Cortex of kidney (tissue), 1 donor: ENCODE data around the gene MRPL44.
"Not testable (repeated sequence)": the region's sequence is repeated elsewhere in the genome, so short reads cannot be mapped to it uniquely, and the experiment has no call there.

Experiments
- DNase-seq: peaks from one replicate; lab custom pipeline; 2025; lab: John Stamatoyannopoulos, UW

The MRPL44 gene

DNA sequence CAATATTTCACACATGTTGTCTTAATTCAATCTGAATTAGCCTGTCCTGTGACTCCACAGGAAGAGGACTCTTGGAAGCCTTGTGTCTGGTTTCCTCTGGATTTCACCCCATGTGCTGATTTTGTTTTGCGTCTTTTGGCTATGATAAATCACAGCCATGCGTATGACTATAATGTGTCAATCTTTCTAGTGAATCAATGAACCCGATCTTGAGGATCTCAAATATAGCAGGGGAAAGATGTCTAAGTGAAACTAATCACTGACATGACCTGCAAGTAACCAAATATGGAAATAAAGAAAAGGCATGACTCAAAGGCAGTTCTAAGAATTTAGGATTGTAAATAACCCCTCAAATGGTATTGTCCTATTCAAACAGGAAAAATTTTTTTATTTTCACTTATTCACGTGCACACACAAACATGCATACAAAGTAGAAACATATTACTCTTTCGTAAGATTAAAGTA lies 20.4 kb upstream of the MRPL44 start:
- DNase-seq: no peak

DNA sequence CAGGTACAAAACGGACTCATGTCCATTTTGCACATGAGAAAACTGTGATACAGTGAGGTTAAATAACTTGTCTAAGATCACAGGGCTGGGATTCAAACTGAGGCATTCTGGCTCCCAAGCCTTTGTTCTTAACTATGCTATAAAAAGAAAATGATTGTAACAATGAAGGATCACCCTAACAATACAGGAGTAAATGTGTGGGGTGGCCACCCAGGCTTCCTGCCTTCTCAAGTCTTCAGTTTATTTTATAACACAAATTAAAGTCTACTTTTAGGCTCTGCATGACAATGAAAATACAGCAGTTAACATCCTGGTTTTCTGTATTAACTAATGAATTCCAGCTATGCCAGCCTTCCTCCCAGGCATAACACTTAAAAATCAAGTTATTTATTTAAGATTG lies 19.7 kb upstream of the MRPL44 start:
- no peak for DNase-seq

- DNase-seq: not testable (repeated sequence)
These were observed 17.8 kb upstream of the MRPL44 start for GRCh38 chr2:223939438-223939837.

DNA sequence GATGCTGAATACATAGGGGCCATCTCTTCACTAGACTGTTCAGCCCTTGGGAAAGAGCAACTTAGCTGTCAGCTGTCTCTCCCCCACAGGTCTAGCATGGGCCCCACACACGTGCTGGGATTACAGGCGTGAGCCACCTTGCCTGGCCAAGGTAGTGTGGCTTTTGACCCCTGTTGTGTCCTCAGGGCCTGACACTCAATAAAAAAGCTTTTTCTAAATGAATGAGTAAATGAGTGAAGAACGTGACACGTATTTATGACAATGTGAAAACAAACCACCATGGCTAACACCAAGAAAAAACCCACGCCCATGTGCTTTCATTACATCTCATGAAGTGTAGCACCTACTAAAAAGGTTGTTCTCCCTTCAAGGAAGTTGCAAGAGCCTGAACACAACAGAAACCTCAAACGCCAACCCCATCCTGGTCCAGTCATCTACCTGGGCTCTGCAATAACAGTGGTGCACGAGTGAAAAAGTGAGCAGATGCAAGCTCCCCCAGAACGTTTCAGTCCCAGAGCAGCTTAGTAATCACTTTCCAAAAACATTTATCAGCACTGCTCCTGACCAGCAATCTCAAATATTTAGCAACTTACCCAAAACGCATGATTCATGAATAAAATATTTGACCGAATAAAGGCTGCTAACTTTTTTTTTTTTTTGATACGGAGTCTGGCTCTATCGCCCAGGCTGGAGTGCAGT lies 15.5 kb upstream of the MRPL44 start:
- DNase-seq: no peak

GRCh38 chr2:223943135-223943534 lies 14.1 kb upstream of the MRPL44 start:
- no peak for DNase-seq

GRCh38 chr2:223943561-223944008 lies 13.7 kb upstream of the MRPL44 start:
- no peak for DNase-seq

DNA sequence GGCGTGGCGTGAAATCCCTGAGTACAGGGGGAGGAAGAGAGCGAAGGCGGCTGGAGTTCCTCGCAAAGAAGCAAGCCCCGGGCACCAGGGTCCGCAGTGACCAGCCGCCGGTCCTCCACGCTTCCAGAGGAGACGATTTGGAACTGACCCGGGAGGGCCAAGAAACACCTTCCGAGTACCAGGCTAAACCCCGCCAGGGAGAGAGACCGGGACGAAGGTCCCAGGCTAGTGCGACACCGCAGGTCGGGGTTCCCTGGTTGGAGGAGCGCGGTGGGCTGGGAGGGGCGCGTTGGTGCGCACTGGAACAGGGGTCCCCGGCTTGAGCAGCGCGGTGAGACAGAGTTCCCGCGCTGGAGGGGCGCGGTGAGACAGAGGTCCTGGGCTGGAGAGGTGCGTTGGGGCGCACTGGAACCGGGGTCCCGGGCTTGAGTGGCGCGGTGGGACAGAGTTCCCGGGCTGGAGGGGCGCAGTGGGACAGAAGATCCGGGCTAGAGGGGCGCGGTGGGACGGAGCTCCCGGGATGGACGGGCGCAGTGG lies 13.0 kb upstream of the MRPL44 start:
- DNase-seq: no peak

GRCh38 chr2:223944703-223945531 lies 12.3 kb upstream of the MRPL44 start, which contains the start of gene WDFY1:
Gene WDFY1 (minus strand): TSS chr2:223945335. CDS start chr2:223945284, 51 bp downstream.
- DNase-seq: peak; percentile 33

- DNase-seq: no peak
These were observed 11.5 kb upstream of the MRPL44 start for GRCh38 chr2:223945755-223946154.

- DNase-seq: no peak
These were observed 9.5 kb upstream of the MRPL44 start for GRCh38 chr2:223947711-223948205.

GRCh38 chr2:223949241-223949840 lies 7.9 kb upstream of the MRPL44 start:
- no peak for DNase-seq

DNA sequence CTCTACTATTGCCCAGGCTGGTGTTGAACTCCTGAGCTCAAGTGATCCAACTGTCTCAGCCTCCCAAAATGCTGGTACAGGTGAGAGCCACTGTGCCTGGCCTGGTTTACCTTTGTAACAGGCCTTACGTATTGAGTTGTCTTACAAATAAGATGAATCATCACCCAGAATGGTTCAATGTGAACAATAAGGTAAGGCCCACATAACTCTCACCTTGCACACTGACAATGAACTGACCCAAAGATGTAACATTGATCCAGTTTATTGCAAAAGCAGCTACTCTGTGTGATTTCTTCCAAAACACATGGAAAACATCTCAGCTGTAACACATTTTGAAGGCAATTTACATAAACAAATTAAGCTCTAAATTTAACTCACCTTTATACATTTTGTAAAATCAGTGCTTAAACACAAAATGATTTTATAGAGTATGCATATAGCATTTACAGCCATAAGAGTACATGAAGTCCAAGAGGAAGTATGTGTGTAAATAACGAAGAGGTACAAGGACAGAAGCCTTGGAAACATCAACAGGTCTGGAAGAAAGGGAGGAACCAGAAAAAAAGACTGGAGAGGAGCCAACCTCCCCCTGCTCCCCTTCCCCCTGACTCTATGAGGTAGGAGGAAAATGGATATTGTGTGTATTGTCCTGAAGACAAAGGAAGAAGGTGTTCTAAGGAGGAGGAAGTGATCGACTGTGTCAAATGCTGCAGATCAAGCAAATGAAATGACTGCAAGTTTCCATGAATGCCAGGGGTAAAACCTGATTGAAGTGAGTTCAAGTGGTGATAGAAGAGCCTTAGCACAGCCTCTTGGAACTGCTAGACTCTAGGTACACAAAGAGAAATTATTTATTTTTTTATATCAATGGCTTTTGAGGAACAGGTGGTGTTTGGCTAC lies 6.6 kb upstream of the MRPL44 start:
- no peak for DNase-seq

GRCh38 chr2:223952280-223952968 lies 4.8 kb upstream of the MRPL44 start:
- DNase-seq: no peak

DNA sequence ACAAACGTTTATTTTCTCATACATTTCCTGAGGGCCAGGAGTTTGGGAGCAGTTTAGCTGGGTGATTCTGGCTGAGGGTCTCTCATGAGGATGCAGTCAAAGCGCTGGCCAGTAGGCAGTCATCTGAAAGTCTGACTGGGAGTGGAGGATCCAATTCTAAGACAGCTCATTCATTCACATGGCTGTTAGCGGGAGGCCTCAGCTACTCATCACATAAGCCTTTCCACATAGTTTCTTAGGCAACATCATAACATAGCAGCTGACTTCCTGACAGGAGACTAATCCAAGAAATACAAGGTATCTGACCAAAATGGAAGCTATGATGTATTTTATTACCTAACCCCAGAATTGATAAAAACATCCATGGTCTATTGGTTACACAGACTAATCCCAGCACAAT lies 2.9 kb upstream of the MRPL44 start:
- no peak for DNase-seq

- DNase-seq: no peak
These were observed 963 bp upstream of the MRPL44 start for GRCh38 chr2:223956300-223956699.

GRCh38 chr2:223959688-223960087 lies 2.4 kb downstream of the MRPL44 start:
- DNase-seq: no peak

GRCh38 chr2:223967981-223968380 lies 10.7 kb downstream of the MRPL44 start:
- DNase-seq: no peak

GRCh38 chr2:223969315-223969714 lies 12.1 kb downstream of the MRPL44 start:
- no peak for DNase-seq

DNA sequence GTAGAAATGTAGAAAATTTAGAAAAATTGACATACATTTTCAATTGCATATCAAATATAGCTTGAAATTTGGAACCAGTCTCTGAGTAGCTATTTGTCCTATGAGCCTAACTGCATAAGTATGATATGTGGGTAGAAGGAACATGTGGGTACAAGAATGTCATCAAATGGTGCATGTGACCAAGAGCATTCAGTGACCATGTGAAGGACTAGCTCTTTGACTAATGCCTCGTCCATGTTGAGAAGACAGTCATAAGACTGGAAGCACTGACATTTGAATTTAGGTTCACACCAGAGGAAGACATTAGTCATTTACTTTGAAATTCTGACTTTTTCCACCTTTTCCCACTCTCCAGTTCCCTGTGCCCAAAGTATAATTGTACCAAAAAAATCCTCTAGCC lies 12.6 kb downstream of the MRPL44 start:
- no peak for DNase-seq

GRCh38 chr2:223970343-223971128 lies 13.3 kb downstream of the MRPL44 start:
- no peak for DNase-seq
